Measurements from ENCODE around the gene ZNF135.

The ZNF135 gene

DNA sequence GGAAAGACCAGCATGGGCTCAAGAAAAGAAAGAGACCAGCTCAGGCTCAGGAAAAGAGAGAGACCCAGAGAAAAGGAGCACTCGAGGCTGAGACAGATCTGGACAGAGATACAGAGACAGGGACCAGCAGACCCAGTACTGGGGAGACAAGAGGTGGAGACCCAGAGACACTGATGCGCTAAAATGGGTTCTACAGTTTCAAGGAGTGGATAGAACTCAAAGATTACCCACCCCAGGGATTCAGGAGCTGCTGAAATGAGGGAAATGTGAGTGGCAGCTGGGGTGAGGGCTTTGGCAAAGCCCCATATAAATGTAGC is 39.6 kb downstream of the ZNF135 start:
- no peak overlapping the region for H3K23ac ChIP-seq (ENCODE audit: low read length)
- H3K36me3 ChIP-seq (ENCODE audit: control insufficient read depth in 1 of 2, insufficient read depth in 2 of 2, low read length in 2 of 2) = peaks cover 0 to 5% of the 10 kb centered on the region in 2 experiments
- H3K4me2 ChIP-seq (ENCODE audit: low read length) = peak overlapping the region; percentile 89
- H2AFZ ChIP-seq (ENCODE audit: insufficient read depth, low read length, poor library complexity) = peak overlapping the region; percentile 98
- peak overlapping the region; percentile 62 for H3K4me3 ChIP-seq (ENCODE audit: low read depth, low read length)
- H3K27me3 ChIP-seq (ENCODE audit: insufficient read depth, low read length) = no peaks in the 10 kb centered on the region
- H3K4ac ChIP-seq (ENCODE audit: low read depth, low read length) = no peak overlapping the region
- peak overlapping the region; percentile 55 for H3K27ac ChIP-seq (ENCODE audit: low read depth, low read length)
- H4K12ac ChIP-seq (ENCODE audit: low read depth, low read length) = no peak overlapping the region
- H3K79me1 ChIP-seq (ENCODE audit: low read length) = peaks cover 9% of the 10 kb centered on the region
- no peak for DNase-seq
- H3K18ac ChIP-seq (ENCODE audit: low read length) = peak overlapping the region; percentile 11
- peaks cover 7% of the 10 kb centered on the region for H3K9me3 ChIP-seq (ENCODE audit: insufficient read depth, low read depth, low read length)
- peak overlapping the region; percentile 75 for H4K91ac ChIP-seq (ENCODE audit: low read depth, low read length)
- no peak overlapping the region for H2AK5ac ChIP-seq (ENCODE audit: low read length)
- peak overlapping the region; percentile 39 for H3K14ac ChIP-seq (ENCODE audit: low read length)
- H2BK5ac ChIP-seq (ENCODE audit: low read depth, low read length, poor library complexity) = peak overlapping the region; percentile 16
- no CpG with 5 or more reads among the region's 2 CpGs for WGBS (ENCODE audit: extremely low coverage, insufficient coverage, insufficient read length)
- H4K8ac ChIP-seq (ENCODE audit: low read depth, low read length) = peak overlapping the region; percentile 82
- peaks cover 7 to 8% of the 10 kb centered on the region in 2 experiments for H3K4me1 ChIP-seq (ENCODE audit: control insufficient read depth in 1 of 2, insufficient read depth in 2 of 2, low read length in 2 of 2)
- H2BK12ac ChIP-seq (ENCODE audit: low read length) = peak overlapping the region; percentile 36
- peak overlapping the region; percentile 62 for H3K9ac ChIP-seq (ENCODE audit: low read length)
- H2BK120ac ChIP-seq (ENCODE audit: insufficient read depth, low read length, poor library complexity) = no peak overlapping the region
- H3K79me2 ChIP-seq (ENCODE audit: control insufficient read depth, insufficient read depth, low read length, poor library complexity) = peaks cover 3% of the 10 kb centered on the region

DNA sequence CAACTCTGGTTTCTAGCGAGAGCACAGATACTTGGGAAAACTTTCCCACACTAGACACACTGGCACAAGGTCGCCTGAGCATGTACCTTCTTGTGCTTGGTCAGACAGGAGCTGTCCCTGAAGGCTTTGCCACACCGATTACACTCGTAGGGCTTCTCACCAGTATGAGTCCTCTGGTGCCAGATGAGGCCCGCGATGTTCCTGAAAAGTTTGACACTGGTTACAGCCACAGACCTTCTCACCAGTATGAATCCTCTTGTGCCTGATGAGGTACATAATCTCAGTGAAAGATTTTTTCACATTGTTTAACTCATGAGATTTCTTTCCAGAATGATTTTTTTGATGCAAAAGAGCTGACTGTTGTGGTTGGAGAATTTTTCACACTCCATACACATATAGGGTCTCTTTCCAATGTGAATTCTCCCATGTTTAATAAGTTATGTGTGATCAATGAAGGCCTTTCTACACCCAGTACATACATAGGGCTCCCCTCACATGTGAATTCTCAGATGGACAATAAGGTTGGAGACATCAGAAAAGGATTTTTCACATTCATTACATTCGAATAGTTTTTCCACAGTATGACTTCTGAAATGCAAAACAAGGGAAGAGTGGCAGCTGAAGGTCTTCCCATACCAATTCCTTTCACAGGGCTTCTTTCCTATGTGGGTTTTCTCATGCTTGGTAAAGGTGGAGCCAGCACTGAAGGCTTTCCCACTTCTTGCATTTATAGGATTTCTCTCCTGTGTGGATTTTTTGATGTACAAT is 48.9 kb downstream of the ZNF135 start:
- no peak overlapping the region for H4K91ac ChIP-seq (ENCODE audit: low read depth, low read length)
- no peak overlapping the region for H2BK12ac ChIP-seq (ENCODE audit: low read length)
- H3K4me1 ChIP-seq (ENCODE audit: control insufficient read depth in 1 of 2, insufficient read depth in 2 of 2, low read length in 2 of 2) = no peaks in the 10 kb centered on the region
- H3K79me2 ChIP-seq (ENCODE audit: control insufficient read depth, insufficient read depth, low read length, poor library complexity) = no peaks in the 10 kb centered on the region
- H3K27me3 ChIP-seq (ENCODE audit: insufficient read depth, low read length) = peaks cover 2% of the 10 kb centered on the region
- H2AFZ ChIP-seq (ENCODE audit: insufficient read depth, low read length, poor library complexity) = no peak overlapping the region
- H3K9ac ChIP-seq (ENCODE audit: low read length) = no peak overlapping the region
- no peaks in the 10 kb centered on the region for H3K79me1 ChIP-seq (ENCODE audit: low read length)
- H3K14ac ChIP-seq (ENCODE audit: low read length) = no peak overlapping the region
- H2AK5ac ChIP-seq (ENCODE audit: low read length) = no peak overlapping the region
- no peak overlapping the region for H2BK120ac ChIP-seq (ENCODE audit: insufficient read depth, low read length, poor library complexity)
- no peak overlapping the region for H3K23ac ChIP-seq (ENCODE audit: low read length)
- H2BK5ac ChIP-seq (ENCODE audit: low read depth, low read length, poor library complexity) = no peak overlapping the region
- no peak for DNase-seq
- H3K4ac ChIP-seq (ENCODE audit: low read depth, low read length) = no peak overlapping the region
- WGBS (ENCODE audit: extremely low coverage, insufficient coverage, insufficient read length) = no CpG with 5 or more reads among the region's 7 CpGs
- no peak overlapping the region for H3K27ac ChIP-seq (ENCODE audit: low read depth, low read length)
- no peak overlapping the region for H4K12ac ChIP-seq (ENCODE audit: low read depth, low read length)
- H3K36me3 ChIP-seq (ENCODE audit: control insufficient read depth in 1 of 2, insufficient read depth in 2 of 2, low read length in 2 of 2) = no peaks in the 10 kb centered on the region
- no peak overlapping the region for H4K8ac ChIP-seq (ENCODE audit: low read depth, low read length)
- no peak overlapping the region for H3K4me3 ChIP-seq (ENCODE audit: low read depth, low read length)
- peaks cover 30% of the 10 kb centered on the region for H3K9me3 ChIP-seq (ENCODE audit: insufficient read depth, low read depth, low read length)
- H3K4me2 ChIP-seq (ENCODE audit: low read length) = no peak overlapping the region
- no peak overlapping the region for H3K18ac ChIP-seq (ENCODE audit: low read length)

DNA sequence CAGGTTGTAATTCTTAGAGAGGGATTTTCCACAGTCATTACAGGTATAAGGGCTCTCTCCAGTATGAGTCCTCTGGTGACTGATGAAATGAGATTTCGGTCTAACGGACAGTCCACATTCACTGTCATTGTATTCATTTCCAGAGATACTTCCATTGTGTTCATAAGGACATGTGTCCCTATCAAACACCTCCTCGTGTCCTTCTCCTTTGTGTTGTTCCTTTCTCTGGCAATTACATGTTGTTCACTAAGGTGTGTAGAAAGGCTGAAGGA is 49.4 kb downstream of the ZNF135 start:
- no peak overlapping the region for H3K14ac ChIP-seq (ENCODE audit: low read length)

DNA sequence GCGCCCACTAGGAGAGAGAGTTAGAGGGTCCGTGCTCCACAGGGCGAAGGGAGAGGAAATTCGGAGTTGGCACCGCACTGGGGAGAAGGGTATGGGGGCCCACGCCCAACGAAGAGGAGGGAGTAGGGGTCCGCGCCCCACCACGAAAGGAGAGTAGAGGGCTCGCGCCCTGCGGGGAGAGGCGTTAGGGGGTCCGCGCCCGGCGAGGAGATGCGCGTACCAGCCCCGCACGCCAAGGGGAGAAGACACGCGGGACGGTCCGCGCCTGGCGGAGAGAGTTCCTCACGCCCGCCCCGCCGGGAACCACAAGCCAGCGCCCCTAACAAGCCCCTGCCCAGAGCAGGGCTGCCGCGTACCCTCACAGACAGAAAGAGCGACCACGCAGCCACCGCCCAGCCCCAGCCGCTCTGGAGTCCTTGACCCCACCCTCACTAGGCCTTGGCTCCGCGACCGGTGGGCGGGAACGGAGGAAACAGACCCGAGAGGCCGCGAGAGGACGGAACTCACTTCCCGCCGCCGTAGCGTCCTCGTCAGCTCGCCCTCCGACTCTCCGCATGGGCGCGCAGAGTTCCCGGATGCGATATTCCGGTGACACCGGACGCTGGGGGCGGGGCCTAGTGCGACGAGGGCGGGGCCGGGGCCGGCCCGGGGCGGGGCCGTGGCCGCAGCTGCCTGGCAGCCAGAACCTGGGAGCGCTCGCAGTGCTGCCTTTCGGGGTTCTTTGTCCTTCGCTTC is 58.9 kb downstream of the ZNF135 start:
- Histone ChIP-seq H3K4me2 (ENCODE audit: low read length) (no peak overlapping the region), H3K27ac (ENCODE audit: low read depth, low read length) (no peak overlapping the region), H2AFZ (ENCODE audit: insufficient read depth, low read length, poor library complexity) (no peak overlapping the region), H3K23ac (ENCODE audit: low read length) (no peak overlapping the region), H4K91ac (ENCODE audit: low read depth, low read length) (no peak overlapping the region), H2BK120ac (ENCODE audit: insufficient read depth, low read length, poor library complexity) (no peak overlapping the region), H2AK5ac (ENCODE audit: low read length) (no peak overlapping the region), H3K79me1 (ENCODE audit: low read length) (no peaks in the 10 kb centered on the region), H3K4me3 (ENCODE audit: low read depth, low read length) (no peak overlapping the region), H3K36me3 (ENCODE audit: control insufficient read depth in 1 of 2, insufficient read depth in 2 of 2, low read length in 2 of 2) (no peaks in the 10 kb centered on the region), H2BK5ac (ENCODE audit: low read depth, low read length, poor library complexity) (no peak overlapping the region), H3K79me2 (ENCODE audit: control insufficient read depth, insufficient read depth, low read length, poor library complexity) (no peaks in the 10 kb centered on the region), H3K27me3 (ENCODE audit: insufficient read depth, low read length) (no peaks in the 10 kb centered on the region), H3K4me1 (ENCODE audit: control insufficient read depth in 1 of 2, insufficient read depth in 2 of 2, low read length in 2 of 2) (no peaks in the 10 kb centered on the region), H3K9me3 (ENCODE audit: insufficient read depth, low read depth, low read length) (peaks cover 43% of the 10 kb centered on the region), H2BK12ac (ENCODE audit: low read length) (no peak overlapping the region), H3K9ac (ENCODE audit: low read length) (no peak overlapping the region), H4K12ac (ENCODE audit: low read depth, low read length) (no peak overlapping the region), H3K18ac (ENCODE audit: low read length) (no peak overlapping the region), H3K4ac (ENCODE audit: low read depth, low read length) (no peak overlapping the region), H3K14ac (ENCODE audit: low read length) (no peak overlapping the region), H4K8ac (ENCODE audit: low read depth, low read length) (no peak overlapping the region)
- no CpG with 5 or more reads among the region's 77 CpGs for WGBS (ENCODE audit: extremely low coverage, insufficient coverage, insufficient read length)
- no peak for DNase-seq

More for the DNA sequence above, 49.4 kb downstream of the ZNF135 start:
- Histone ChIP-seq H3K4ac (ENCODE audit: low read depth, low read length) (no peak overlapping the region), H2BK5ac (ENCODE audit: low read depth, low read length, poor library complexity) (no peak overlapping the region), H4K8ac (ENCODE audit: low read depth, low read length) (no peak overlapping the region), H3K79me1 (ENCODE audit: low read length) (no peaks in the 10 kb centered on the region), H2AK5ac (ENCODE audit: low read length) (no peak overlapping the region), H4K91ac (ENCODE audit: low read depth, low read length) (no peak overlapping the region), H3K9me3 (ENCODE audit: insufficient read depth, low read depth, low read length) (peaks cover 32% of the 10 kb centered on the region), H3K27ac (ENCODE audit: low read depth, low read length) (no peak overlapping the region), H4K12ac (ENCODE audit: low read depth, low read length) (no peak overlapping the region), H3K79me2 (ENCODE audit: control insufficient read depth, insufficient read depth, low read length, poor library complexity) (no peaks in the 10 kb centered on the region), H3K9ac (ENCODE audit: low read length) (no peak overlapping the region), H3K36me3 (ENCODE audit: control insufficient read depth in 1 of 2, insufficient read depth in 2 of 2, low read length in 2 of 2) (no peaks in the 10 kb centered on the region), H2BK120ac (ENCODE audit: insufficient read depth, low read length, poor library complexity) (no peak overlapping the region), H2BK12ac (ENCODE audit: low read length) (no peak overlapping the region), H3K4me3 (ENCODE audit: low read depth, low read length) (no peak overlapping the region), H3K4me2 (ENCODE audit: low read length) (no peak overlapping the region), H2AFZ (ENCODE audit: insufficient read depth, low read length, poor library complexity) (no peak overlapping the region), H3K27me3 (ENCODE audit: insufficient read depth, low read length) (peaks cover 2% of the 10 kb centered on the region), H3K23ac (ENCODE audit: low read length) (no peak overlapping the region), H3K18ac (ENCODE audit: low read length) (no peak overlapping the region), H3K4me1 (ENCODE audit: control insufficient read depth in 1 of 2, insufficient read depth in 2 of 2, low read length in 2 of 2) (no peaks in the 10 kb centered on the region)
- no peak for DNase-seq
- no CpG with 5 or more reads among the region's 3 CpGs for WGBS (ENCODE audit: extremely low coverage, insufficient coverage, insufficient read length)

Data from trophoblast cell (in vitro differentiated cells and primary cell).